HG03280 (cell line): ENCODE data around the gene SLC1A2.

Source experiments
- ATAC-seq: cut with Tn5 transposase; IDR thresholded peaks from one replicate; pipeline ENCODE4 v1.9.1; 2021; ENCODE audit warnings: mild to moderate bottlenecking, moderate library complexity; ENCODE audit not compliant: unreplicated experiment

SLC1A2 gene

DNA sequence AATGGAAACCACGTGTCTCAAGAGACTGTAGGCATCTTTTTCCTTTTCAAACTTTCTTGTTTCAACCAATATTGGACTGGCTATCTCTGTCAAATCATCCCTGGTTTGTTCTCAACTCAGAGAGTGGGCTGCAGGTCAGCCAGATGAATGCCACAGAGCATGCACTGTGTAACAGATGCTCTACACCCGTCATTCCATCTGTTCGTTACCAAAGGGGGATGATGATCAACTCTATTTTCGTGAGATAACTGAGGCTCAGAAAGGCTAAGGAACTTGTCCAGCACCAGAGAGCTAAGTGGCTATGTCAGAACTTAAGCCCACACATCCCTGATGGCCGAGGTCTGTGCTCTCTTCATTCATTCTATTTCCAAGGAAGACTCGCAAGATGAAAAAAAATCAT is 42.1 kb downstream of the SLC1A2 start:
- ATAC-seq = no peak

DNA sequence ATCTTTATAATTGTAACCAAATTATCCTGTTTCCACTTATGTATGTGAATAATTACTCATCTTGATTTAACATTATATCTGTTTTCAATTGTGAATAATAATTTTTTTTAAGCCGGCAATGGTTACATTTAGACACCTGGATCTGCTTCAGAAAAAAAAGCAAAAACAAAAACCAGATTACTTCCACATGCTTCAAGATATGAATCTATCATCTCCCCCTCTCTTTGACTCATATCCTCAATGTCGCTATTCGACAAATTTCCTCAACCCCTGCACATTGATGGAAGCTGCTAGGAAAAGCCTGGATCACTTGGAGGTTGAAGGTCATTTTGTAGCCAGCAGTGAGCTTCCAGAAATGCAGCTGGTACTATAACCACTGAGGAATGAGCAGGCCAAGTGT is 42.7 kb downstream of the SLC1A2 start:
- ATAC-seq = no peak

DNA sequence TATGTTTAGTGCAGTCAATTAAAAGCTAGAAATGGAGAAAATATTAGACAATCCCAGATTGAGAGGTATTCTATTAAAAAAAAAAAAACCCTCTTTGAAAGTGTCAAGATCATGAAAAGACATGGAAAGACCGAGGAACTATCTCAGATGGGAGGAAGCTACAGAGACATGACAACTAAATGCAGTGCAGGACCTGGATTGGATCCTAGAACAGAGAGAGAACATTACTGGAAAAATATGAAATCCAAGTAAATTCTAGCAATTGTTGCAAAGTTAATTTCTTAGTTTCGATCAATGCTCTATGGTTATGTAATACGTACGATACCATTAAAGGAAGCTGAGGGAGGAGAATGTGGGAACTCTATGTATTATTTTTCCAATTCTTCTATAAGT is 43.2 kb downstream of the SLC1A2 start:
- ATAC-seq = no peak

DNA sequence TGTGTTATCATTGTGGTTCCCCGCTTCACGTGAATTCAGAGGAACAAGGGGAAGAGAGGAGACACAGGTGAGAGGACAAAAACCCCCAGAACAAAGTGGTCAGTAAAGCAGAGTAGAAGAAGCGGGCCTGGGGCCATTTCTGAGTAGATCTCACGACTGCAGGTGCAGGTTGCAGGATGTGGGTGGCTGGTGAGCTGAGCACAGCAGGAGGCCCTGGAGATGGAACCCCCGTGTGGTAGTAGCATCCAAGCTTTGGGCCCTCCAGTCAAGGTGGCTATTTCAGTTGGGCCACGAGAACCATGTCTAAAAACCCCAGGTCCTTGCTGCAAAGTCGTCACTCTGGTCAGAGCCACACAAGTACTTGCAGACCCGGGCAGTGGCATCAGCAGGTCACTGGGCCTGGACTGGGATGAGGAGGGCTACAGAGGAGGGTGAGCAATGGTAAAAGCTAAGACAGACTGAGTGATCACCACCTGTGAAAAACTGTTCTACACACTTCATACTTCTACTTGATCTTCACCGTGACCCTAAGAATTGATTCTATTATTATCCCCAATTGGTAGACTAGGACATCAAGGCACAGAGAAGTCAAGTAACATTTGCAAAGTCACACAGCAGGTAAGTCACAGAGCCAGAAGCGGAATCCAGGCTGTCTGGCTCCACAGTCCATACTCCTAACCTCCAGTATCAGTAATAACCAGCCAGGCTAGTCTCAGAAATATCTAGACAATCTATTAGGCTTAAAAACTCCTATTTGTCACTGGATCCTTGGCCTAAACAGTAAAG is 43.8 kb downstream of the SLC1A2 start:
- ATAC-seq = no peak

DNA sequence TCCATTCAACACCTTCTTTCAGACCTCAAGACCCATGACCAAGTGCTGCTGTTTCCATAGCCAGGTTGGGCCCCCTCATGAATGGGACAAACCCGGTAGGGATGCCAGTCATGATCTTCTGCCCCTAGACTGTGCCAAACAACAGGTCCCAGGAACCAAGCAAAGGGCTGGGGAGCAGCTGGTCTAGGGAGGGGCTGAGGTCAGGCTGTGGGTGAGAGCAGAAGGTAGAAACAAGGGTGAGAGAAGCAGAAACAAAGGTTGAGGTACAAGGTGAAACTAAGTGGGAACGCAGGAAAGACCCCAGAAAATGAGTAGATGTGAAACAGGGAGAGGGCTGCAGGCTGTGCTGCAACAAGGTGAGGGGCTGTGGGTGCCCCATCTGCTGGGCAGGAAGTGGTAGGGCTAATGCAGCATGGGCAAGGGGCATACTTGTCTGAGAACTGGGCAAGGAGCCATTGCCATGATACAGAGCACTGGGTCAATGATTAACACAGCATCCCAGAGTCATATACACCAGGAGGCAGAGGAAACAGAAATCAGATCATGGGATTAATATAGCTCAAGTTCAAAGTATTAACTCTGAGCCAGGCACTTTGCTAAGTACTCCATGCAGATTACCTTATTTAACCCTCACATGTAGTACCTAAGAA is 45.9 kb downstream of the SLC1A2 start:
- ATAC-seq = no peak

DNA sequence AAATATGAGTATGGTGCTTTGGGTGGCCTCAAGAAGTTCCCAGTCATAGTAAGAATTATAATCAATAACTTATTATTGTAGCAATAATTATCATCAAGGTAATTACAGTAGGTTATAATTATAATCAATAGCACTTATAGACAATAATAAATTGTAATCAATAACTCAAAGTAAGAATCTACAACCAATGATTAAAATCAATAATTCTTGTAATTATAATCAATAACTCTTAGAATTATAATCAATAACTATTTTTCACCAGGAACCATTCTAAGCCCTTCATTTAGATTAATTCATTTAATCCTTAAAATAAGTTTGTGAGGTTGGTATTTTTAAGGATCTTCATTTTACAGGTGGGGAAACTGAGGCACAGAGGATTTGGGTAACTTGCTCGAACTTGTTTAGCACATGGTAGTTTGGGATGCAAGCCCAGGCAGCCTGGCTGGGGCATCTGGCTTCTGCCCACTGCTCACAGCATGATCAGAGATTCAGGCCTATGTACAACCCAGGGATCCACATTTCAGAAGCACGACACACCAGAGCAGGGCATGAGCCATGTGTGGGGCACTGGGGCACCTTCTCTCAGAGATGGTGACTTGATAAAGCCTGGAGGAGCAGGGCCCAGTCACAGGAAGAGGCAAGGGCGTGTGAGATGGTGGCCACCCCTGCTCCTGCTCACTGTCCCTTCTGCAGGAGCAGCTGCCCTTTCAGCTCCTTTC is 46.6 kb downstream of the SLC1A2 start:
- ATAC-seq = no peak

DNA sequence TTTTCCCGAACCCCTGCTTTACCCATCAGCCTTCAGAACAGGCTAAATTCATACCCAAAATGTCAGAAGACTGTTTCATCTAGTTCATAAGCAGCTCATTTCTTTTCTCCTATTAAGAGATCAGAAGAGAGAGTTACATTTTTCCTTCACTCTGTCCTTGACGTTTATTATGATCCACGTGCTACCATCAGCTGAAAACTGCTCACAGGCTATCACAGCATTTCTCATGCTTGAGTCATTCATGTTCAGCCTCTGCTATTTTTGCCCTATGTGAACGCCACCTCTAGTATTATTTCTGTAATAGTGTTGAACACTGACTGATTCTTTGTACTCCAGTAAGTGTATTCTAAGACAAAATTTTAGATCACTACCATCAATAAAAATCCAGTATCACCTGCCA is 51.9 kb downstream of the SLC1A2 start:
- no peak for ATAC-seq

DNA sequence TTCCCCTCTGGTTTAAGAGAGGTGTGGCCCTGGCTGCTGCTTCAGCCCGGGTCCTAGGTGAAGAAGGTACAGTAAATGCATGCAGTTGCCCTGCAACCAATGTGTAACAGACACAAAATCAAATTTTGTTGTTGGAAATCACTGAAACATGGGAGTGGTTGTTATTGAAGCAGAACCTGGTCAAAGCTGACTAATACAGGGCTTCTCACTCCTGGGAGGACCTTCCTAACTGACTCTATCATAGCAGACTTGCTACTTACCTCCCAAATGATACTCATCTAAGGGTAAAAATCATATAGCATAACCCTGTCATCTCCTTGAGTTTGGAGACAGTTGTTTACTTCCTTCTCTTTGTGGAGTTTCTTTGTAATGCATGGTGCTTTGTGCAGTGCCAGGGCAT is 52.6 kb downstream of the SLC1A2 start:
- no peak for ATAC-seq

DNA sequence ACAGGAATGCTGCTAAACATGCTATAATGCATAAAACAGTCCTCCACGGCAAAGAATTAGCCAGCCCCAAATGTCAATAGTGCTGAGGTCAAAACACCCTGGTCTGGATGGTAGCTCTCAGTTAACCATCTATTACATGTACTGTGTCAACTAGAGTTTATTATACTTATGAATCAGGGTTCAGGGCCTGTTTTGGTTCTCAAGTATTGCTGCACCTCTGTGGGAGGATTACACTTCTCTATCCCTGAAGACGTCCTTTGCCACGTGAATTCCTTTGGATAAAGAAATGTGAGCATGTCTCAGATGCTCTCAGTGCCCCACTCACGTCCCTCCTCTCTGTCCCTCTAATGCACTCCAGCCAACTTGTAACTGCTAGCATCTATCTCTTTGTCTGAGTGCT is 53.4 kb downstream of the SLC1A2 start:
- ATAC-seq = no peak

DNA sequence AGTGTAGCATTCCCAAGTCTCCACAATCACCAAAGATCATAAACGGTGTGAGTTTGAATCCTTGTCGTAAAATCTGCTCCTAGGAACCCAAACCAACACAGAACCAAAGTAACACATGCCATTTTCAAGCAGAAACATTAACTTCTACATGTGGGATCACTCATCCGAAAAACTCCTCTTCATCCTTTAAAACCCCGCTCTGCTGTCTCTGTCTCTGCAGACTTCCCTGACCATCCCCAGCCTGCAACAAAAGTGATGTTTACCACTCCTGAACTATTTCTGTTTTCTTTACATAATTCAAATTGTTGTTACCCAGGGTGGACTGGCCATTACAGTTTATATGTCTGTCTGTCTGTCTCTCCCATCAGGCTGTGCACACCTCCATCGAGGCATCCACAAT is 54.0 kb downstream of the SLC1A2 start:
- no peak for ATAC-seq

DNA sequence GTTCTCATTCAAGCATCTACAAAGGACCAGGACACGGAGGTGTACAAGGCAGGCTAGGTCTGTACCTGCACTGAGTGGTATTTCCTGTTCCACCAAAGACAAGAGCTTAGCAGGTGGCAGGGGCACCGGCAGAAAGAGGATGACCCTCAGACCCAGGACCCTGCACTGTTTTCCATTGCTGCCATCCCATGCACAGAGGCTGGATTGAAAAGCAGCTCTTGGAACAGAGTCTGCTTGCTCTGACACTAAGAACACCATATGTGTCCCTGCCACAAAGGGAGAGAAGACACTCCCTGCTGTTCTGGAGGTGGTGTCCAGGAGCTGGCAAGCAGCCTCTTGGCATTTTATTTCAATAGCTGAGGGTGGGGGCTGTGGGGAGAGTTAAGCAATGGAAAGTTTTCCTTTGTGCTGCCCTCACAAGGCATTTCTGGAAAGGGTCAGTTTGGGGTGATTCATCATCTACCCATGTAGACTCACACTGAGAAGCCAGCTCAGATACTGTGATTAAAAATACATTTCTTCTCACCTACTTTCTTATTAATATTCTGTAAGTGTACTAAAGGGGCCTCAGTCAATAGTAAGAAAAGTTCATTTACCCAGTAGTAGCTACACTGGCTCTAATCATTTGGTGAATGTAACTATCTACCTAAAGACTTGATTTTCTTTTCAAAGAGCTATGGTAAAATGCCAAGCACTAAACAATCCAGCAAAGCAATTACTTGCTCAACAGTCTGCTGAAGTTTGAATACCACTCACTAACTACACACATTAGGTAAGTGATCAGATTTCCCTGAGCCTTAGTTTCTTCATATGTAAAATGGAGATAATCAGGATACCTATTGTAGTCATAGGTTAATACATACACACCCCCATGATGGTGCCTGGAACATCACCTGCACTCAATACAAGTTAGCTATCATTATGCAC is 55.2 kb downstream of the SLC1A2 start:
- no peak for ATAC-seq

DNA sequence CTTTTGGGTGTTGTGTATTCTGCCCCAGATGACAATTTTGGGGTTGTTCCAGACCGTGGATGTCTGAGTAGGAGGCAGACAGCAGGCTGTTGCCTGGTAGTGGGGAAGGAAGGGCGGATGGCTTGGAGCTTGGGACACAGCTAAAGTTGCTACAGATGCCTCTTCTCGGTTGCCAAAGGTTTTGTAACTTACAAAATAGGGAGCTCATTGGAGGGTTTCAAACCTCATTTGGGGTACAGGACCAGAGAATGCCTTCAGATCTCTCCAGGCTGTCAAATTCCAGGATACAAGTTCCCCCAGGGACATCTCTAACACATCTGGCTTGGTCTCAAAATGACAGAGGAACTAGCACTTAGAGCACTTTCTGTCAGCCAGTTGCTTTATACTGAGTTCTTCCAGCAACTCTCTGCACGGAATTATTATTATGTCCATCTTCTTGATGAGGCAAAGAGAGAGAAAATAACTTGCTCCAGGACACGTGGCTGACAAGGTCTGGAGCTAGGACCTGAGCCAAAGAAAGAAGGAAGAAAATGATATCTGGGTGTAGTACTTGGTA is 56.0 kb downstream of the SLC1A2 start:
- ATAC-seq = no peak

DNA sequence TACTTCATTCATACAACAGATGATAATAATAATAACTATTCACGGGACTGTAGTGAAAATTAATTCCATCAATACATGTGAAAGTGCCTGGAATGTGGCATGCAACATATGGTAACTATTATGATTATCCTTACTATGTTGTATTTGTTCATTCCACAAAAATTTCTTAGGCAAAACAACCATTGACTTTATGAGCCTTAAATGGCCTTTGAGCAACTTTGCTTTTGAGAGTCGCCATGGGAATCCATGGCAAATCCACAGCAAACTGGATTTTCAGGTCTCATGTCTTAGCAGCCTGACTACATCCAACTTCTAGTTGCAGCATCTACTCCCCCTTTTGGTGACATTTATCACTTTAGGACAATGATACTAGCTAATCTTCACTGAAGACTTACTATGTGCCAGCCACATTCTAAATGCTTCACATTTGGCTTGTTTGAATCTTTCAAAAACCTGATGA is 56.8 kb downstream of the SLC1A2 start:
- no peak for ATAC-seq

DNA sequence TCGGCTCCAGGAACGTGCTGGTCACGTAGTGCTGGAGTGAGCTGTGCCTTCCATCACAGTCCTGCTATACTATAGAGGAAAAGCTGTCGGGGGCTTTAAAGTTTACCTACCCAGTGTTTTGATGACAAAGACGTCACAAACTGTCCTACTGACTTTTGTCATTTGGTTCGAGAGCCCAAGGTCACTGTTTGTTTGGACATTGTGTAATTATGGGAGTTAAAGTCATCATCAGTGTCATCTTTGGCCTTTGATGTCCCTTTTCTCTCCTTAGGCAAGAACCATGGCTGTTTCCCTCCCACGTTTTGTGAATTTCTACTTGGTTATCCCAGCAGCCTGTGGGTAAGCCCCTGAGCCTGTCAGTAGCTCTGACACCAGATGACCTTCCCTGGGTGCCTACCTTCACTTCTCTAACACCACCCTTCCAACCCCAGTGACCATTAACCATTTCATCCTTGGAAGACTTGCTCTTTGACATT is 59.3 kb downstream of the SLC1A2 start:
- ATAC-seq = no peak

DNA sequence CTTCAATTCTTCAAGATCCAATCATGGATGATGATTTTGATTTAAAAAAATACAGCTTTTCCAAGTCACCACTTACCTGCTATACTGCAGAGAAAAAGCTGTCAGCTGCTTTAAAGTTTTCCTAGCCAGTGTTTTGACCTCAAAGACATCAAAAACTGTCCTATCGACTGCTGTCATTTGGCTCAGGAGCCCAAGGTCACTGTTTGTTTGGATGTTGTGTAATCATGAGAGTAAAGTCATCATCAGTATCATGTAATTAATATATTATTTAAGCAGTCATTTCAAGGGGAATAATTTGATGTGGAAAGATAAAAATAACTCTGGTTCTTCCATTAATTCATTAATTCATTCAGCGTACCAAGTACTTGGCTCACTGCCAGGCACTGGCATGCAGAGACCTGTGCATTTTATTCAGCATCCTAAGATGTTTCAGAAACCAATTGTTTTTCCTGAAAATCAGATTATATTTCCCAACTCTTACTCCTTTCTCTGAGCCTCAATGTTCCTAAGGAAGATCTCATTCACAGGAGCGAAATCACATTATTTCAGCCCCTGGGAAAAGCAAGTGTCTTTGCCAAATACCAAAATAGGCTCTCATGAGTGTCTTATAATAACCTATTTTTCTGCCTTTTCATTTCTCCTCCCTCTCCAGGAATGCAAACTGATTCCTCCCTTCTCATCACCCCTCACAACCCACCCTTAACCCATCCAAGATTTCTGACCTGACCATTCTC is 59.9 kb downstream of the SLC1A2 start:
- ATAC-seq = no peak

DNA sequence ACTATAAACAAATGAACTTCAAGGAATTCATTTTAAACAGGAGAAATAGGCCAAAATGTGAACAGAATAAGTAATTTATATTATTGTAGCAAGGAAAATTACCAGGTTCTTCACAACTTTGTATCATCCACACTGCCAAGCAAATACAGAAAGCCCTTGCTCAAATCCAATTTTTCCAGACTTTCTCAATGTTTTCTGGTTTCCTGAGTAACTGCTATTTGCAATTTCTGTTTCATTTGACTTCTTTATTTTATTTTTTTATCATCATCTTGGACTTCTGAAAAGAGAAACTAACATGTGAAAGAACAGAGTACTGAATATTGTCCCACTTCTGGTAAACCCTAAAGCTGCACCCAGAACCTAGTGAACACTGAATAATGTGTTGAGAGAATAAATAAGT is 61.0 kb downstream of the SLC1A2 start:
- ATAC-seq = no peak

DNA sequence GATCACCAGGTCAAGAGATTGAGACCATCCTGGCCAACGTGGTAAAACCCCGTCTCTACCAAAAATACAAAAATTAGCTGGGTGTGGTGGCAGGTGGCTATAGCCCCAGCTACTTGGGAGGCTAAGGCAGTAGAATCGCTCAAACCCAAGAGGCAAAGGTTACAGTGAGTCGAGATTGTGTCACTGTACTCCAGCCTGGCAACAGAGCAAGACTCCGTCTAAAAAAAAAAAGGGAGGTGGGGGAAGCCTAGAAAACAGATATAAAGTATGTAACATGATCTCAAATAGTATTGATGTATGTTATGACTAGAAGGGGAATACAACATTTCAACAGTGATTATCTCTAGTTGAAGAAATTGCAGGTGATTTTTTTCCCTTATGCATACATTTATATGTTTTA is 61.4 kb downstream of the SLC1A2 start:
- no peak for ATAC-seq

DNA sequence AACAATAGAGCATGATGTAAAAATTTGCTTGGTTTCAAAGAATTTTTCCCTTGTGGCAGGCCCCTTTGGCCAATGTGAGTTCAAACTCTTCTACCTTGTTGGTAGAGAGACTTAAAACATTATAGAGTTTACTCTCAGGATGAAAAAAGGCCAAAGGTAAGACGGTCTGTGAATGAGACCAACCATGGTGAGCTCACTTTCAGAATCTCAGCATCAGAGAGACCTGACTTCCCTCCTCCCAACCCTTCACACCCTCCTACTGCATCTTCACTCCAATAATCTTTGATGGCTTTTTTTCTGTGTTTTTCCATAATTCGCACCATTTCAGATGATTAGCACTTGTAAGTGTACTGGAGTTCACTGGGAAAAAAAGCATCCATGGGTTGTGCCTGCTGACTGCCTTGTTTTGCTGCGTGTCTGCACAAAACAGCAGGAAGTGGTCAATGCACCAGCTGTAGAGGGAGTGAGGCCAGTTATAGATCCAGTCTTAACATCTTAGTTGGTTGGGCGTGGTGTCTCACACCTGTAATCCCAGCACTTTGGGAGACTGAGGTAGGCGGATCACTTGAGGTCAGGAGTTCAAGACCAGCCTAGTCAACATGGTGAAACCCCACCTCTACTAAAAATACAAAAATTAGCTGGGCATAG is 64.1 kb downstream of the SLC1A2 start:
- no peak for ATAC-seq

DNA sequence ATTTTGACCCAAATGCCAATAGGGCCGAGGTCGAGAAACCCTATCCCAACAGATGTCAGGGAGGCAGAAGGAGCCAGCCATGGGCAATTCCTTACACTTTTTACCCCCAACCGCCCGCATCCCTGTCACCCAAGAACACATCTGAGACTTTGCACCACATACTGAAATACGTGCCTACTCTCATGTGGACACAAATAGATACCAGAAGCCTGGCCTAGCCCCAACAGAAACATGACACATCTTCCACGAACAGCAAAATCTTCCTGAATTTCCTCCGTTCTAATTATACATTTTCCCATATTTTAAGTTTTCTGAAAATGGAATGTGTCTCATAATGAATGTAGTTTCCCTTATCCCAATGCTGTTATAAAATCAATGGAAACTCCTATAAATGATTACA is 64.7 kb downstream of the SLC1A2 start:
- no peak for ATAC-seq
